ENCODE measurements around the gene STRA8. TPM values are rescaled to one million over a fixed set of nuclear protein-coding genes. Genes with fewer than 3 reads are reported as not detected.

STRA8 gene
- total RNA-seq, 1 experiment from 2014 or later, result not detected

DNA sequence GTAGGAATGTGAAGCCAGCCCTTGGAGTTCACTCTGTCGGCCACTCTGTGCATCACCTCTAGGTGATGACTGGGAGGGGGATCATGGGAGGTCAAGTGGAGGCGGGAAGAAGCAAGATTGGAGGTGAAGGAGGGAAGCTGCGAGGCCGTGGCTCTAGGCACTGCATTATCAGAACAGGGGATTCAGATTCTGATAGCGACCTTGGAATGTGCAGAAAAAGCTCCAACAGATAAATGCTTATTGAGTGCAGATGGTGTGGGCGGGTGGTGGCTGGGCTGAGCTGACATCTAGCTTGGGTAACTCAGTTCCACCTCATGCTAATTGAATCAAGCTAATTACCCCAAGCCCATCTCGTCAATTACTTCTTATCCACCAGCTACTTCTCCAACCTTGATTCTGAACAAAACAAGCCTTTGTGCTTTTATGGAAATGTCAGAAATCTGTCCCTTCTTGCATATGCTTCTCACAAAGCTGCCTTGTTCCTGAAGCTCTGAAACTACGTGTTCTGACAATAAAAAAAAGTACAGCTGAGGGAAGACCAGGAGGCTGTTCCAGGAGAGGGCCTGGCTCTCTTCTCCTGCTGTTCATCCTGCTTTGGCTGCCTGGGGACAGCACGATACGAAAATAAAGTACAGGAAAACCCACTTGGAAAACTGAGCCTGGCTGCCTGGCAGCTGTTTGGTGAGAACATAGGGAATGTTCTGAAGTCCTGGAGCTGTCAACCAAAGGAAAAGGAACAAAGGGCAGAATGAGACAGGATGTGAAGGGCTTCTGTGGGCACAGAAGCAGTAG lies 27.5 kb downstream of the STRA8 start:
- ChIA-PET CTCF (interaction anchor here (1.0 kb wide), 1 partner anchor 13 kb away, joined by 3 read pairs; no protein-coding TSS in a partner anchor), POLR2A (ENCODE audit: unreplicated experiment) (interaction anchor here (0.6 kb wide), 1 partner anchor 242 kb away, joined by 3 read pairs; no protein-coding TSS in a partner anchor)
- no peaks in the 10 kb centered on the region for H3K4me1 ChIP-seq (replicated peaks; ENCODE audit: insufficient read depth)
- no peak overlapping the region for H3K4me2 ChIP-seq
- intact Hi-C loops (cut with micrococcal nuclease; ENCODE audit: unreplicated experiment), result no loop called here
- H3K4me3 ChIP-seq, result no peak overlapping the region
- no peaks in the 10 kb centered on the region for H3F3A ChIP-seq (ENCODE audit: insufficient read depth, low read depth)
- H3K9me2 ChIP-seq (ENCODE audit: insufficient read depth), result no peaks in the 10 kb centered on the region
- no TSS peak for BruUV-seq (replicated peaks)
- H2AFZ ChIP-seq, result no peak overlapping the region
- no peaks in the 10 kb centered on the region for H3K79me2 ChIP-seq (ENCODE audit: low read depth)
- no peak overlapping the region for H3K27ac ChIP-seq
- H3K27me3 ChIP-seq (ENCODE audit: insufficient read depth, low read depth), result no peaks in the 10 kb centered on the region
- no peaks in the 10 kb centered on the region for H4K20me1 ChIP-seq (ENCODE audit: insufficient read depth)
- TF ChIP-seq EZH2 (IDR thresholded peaks at IDR 0.05; ENCODE audit: low read depth) (no peak), CTCF (conservative IDR thresholded peaks at IDR 0.05) (no peak)
- no peak for DNase-seq
- no peaks in the 10 kb centered on the region for H3K9me3 ChIP-seq (ENCODE audit: insufficient read depth, low read depth)
- H3K36me3 ChIP-seq (ENCODE audit: low read depth), result no peaks in the 10 kb centered on the region

DNA sequence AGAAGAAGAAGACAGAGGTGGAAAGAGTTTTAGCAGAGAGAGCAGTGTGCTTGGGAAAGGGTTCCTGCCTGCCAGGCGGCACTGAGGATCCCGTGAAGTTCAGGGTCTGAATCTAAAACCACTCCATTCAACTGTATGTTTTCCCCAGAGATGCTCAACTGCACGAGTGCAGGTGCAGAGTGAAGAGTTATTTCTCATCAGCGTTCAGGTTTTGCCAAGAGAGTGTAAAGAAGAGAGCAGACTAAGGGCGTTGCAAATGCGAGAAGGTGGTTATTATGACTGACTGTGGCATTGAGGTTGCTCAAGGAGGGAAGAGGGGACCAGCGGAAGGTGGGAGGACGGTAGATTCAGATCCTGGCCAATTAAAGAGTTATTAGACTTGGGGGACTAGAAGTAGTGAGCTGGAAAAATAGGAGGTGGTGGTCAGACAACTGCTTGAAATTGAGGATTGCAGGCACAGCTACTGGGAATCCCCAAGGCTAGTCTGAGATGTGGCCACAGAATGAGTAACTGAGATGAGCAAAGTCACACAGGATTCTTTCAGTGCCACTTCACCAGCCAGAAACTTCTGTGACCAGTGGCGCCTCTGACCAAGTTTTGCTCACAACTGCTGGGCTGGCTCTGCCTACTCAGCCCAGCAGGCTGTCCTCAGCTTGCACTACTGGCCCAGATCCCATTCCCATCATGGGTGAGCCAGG lies 29.1 kb downstream of the STRA8 start:
- Histone ChIP-seq H3K9me2 (ENCODE audit: insufficient read depth) (no peaks in the 10 kb centered on the region), H3K9me3 (ENCODE audit: insufficient read depth, low read depth) (no peaks in the 10 kb centered on the region), H2AFZ (no peak overlapping the region), H3K27me3 (ENCODE audit: insufficient read depth, low read depth) (peaks cover 15% of the 10 kb centered on the region), H3K4me2 (no peak overlapping the region), H3K27ac (no peak overlapping the region), H3K4me1 (replicated peaks; ENCODE audit: insufficient read depth) (no peaks in the 10 kb centered on the region), H3F3A (ENCODE audit: insufficient read depth, low read depth) (no peaks in the 10 kb centered on the region), H3K36me3 (ENCODE audit: low read depth) (no peaks in the 10 kb centered on the region), H4K20me1 (ENCODE audit: insufficient read depth) (no peaks in the 10 kb centered on the region), H3K79me2 (ENCODE audit: low read depth) (no peaks in the 10 kb centered on the region), H3K4me3 (no peak overlapping the region)
- no peak for DNase-seq
- CTCF ChIA-PET, result no interaction called here
- no TSS peak for BruUV-seq (replicated peaks)
- TF ChIP-seq CTCF (conservative IDR thresholded peaks at IDR 0.05) (no peak), EZH2 (IDR thresholded peaks at IDR 0.05; ENCODE audit: low read depth) (no peak)
- POLR2A ChIA-PET (ENCODE audit: unreplicated experiment), result no interaction called here
- intact Hi-C loops (cut with micrococcal nuclease; ENCODE audit: unreplicated experiment), result no loop called here

GRCh38 chr7:135263321-135263970 lies 29.8 kb downstream of the STRA8 start:
- POLR2A ChIA-PET (ENCODE audit: unreplicated experiment), result no interaction called here
- H2AFZ ChIP-seq, result no peak overlapping the region
- no peak overlapping the region for H3K4me2 ChIP-seq
- H3K4me1 ChIP-seq (replicated peaks; ENCODE audit: insufficient read depth), result no peaks in the 10 kb centered on the region
- no TSS peak for BruUV-seq (replicated peaks)
- H3K4me3 ChIP-seq, result no peak overlapping the region
- intact Hi-C loops (cut with micrococcal nuclease; ENCODE audit: unreplicated experiment), result no loop called here
- H3K36me3 ChIP-seq (ENCODE audit: low read depth), result no peaks in the 10 kb centered on the region
- no peaks in the 10 kb centered on the region for H3K9me3 ChIP-seq (ENCODE audit: insufficient read depth, low read depth)
- peaks cover 22% of the 10 kb centered on the region for H3K27me3 ChIP-seq (ENCODE audit: insufficient read depth, low read depth)
- no peaks in the 10 kb centered on the region for H3K9me2 ChIP-seq (ENCODE audit: insufficient read depth)
- DNase-seq, result no peak
- no peaks in the 10 kb centered on the region for H3K79me2 ChIP-seq (ENCODE audit: low read depth)
- no peaks in the 10 kb centered on the region for H4K20me1 ChIP-seq (ENCODE audit: insufficient read depth)
- H3F3A ChIP-seq (ENCODE audit: insufficient read depth, low read depth), result no peaks in the 10 kb centered on the region
- no peak for TF ChIP-seq CTCF (conservative IDR thresholded peaks at IDR 0.05)
- TF ChIP-seq EZH2 (IDR thresholded peaks at IDR 0.05; ENCODE audit: low read depth), result no peak
- H3K27ac ChIP-seq, result no peak overlapping the region
- CTCF ChIA-PET, result no interaction called here

All from PC-9 (cell line).